ENCODE measurements around the gene SNUPN.
A peak's percentile ranks its signal among the peaks of the same experiment; 100 is the strongest.

The SNUPN gene

DNA sequence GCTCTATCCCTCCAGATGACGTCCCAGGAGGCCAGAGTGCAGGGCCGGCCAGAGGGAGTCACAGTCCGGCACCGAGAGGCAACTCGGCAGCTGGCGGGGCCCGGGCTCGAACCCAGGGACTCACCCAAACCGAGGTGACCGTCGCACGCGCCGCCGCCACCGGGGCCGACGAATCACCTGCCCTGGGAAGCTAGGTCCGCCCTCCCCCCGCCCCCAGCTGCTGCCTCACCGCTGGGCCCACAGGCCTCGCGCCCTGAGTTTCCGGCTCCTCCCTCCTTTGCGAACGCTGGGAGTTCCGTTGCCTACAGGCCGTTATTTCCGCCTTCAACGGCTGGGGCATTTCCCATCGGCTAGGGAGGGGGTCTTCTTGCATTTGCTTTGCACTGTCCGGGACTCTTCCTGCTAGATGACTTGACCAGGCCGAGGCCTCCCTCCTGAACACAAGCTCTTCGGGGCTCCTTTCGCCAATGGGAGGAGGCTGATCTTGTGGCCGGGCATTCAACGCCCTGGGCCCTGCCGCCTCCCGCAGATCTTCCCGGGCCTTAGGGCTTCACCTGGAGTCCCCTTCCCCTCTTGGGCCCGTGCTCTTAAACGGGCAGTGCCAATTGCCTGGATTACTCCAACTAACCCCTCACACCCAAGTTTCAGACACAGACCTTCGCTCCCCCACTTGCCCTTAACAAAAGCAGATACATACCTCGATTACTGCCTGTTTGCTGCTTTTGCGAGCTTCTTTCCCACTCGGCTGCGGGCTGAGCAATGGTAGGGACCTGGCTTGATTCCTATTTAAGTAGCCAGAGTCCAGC lies at the start of gene SNUPN:
SNUPN (minus strand) TSS at position 184 of the 806 bp plus-strand sequence. CDS start 4,674 bp downstream, outside the sequence.
- peak; percentile 95 for DNase-seq

GRCh38 chr15:75674366-75674765 lies 48.8 kb upstream of the SNUPN start:
- no peak for DNase-seq

- no peak for DNase-seq
Measured at GRCh38 chr15:75673426-75674235, 48.1 kb upstream of the SNUPN start.

- no peak for DNase-seq
Measured at GRCh38 chr15:75672646-75673425, 47.3 kb upstream of the SNUPN start.

- no peak for DNase-seq
Measured at GRCh38 chr15:75671730-75672602, 46.4 kb upstream of the SNUPN start.

DNA sequence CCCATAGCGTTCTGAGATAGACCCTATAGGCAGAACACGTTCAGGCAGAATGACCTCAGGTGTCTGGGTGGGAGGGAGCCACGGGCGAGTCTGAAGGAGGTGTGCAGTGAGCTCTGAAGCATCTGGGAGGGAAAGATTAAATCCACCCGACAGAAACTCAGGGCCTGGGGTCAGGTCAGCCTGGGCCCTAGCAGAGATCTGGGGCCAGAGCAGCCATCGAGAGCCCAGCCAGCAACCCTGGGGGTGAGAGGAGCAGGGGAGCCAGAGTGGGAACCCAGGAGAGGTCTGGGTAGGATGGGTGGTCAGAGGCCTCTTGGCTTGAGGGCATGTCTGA lies 44.3 kb upstream of the SNUPN start:
- DNase-seq: no peak

- DNase-seq: no peak
Measured at GRCh38 chr15:75669191-75669878, 43.8 kb upstream of the SNUPN start.

DNA sequence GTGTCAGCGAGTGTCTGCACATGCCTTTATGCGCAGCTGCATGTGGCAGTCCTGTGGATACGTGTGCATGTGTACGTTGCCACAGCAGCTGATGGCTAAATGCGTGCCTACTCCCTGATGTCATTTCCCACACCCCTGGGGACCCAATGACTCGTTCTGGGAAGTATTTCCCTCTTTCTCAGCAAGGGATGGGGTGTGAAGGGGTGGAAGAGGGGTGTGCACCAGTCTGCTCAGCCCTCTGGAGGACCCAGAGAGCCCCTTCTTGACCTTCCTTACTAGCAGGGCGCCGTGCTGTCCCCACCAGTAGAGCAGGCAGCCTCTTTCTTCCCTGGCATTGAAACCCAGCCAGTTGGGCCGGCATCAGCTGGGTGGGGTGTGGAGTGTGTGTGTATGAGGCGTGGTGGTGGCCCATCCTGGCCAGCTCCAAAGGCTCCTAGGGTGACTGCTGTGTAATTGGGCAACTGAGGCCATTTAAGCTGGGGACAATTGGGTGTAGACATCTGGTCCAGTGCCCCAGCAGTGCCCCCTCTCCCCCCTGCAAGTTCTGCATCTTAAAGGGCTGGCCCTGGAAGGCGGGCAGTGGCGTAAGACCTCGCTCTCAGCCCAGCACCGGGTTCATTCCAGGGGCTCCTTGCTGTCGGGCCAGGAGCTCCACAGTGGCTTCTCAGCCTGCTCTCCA lies 41.4 kb upstream of the SNUPN start:
- DNase-seq: no peak

DNA sequence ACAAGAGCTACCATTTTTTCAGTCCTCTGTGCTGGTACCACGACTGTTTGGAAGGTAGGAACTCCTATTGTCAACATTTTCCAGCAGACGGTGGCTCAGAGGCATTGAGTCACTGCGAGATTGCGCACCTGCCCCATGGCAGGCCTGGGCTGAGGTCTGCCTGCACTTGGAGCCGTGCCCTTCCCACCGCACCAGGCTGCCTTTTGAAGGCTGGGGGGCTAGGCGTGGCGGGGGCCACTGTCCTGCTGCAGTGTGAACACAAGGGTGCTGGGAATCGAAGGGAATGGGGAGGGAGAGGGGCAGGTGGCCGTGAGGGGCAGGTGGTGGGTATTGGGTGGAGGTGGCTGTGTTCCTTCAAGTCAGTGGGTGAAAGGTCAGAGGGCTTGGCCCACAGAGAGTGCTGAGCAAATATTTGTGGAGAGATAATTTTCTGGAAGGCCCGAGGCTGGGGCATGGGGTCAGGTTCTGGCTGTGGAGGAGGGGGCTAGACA lies 38.5 kb upstream of the SNUPN start:
- no peak for DNase-seq

DNA sequence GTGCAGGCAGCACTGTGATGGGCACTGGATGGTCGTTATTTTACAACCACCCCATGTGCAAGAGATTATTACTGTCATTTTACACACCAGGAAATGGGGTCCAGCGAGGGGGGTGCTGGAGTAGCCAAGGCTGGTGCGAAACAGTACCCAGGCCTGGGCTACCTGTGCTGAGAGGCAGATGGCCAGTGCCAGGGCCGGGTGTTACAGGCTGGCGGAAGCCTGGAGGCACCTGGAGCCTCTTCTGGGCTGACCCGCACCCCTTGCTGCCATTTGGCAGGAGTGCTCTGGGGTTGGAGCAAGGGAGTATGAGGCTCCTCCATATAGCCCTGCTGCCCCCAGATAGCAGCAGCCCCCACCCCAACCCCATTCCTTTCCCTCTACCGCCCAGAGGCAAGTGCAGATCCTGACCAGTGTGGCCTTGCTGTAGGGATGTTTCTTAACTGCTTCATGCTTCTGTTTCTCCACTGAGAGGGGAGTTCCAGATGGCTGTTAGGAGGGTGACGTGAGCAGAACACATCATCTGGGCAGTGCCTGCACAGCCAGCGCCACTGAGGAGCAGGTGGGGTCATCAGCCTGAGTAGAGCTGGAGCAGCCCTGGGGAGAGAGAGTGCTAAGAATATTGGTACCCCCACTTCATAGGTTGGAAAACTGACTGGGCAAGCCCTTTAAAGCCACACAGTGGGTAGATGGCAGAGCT lies 37.4 kb upstream of the SNUPN start:
- DNase-seq: no peak

DNA sequence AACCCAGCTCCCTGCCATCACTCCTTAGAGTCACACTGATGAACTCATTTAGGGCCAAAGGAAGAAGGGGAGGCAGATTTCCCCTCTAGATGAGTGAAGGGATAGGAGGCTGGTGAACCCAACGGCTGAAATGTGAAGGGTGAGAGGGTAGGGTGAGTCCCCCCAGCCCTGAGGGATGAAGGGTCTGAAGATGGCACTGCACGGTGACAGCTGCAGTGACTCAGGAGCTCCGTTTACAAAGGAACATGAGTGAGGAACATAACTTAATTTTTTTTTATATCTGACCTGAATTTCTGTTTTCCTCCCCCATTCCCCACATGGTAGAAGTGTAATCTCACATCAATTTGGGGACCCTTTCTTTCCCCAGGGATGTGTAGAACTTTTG lies 36.2 kb upstream of the SNUPN start:
- no peak for DNase-seq

DNA sequence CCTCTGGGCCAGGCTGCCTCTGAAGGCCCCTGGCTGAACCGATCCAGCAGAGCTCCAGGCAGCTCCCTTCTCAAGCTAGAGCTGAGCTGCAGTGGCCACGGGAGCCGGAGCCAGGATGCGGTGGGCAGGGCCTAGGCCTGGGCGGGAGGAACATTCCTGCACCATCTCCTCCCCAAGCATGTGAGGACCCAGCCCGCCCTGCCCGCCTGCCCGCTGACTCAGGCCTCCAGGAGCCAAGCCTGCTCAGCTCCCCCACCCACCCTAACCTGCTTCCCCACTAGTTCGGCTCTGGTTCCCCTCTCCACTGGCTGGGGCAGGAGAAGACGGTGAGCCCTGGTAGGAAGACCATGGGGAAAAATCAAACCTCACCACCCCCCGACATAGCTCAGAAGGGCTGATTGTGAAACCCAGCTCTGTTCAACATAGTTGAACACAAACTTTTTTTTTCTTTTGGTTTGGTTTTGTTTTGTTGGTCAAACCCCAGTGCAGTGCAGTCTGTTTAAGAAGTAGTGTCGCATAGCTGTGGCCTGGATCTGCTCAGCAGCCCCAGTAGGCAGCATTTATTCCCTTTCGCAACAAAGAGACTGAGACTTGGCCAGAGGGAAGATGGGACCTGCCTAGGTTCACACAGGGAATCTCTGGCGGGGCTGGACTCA lies 35.7 kb upstream of the SNUPN start:
- DNase-seq: no peak

DNA sequence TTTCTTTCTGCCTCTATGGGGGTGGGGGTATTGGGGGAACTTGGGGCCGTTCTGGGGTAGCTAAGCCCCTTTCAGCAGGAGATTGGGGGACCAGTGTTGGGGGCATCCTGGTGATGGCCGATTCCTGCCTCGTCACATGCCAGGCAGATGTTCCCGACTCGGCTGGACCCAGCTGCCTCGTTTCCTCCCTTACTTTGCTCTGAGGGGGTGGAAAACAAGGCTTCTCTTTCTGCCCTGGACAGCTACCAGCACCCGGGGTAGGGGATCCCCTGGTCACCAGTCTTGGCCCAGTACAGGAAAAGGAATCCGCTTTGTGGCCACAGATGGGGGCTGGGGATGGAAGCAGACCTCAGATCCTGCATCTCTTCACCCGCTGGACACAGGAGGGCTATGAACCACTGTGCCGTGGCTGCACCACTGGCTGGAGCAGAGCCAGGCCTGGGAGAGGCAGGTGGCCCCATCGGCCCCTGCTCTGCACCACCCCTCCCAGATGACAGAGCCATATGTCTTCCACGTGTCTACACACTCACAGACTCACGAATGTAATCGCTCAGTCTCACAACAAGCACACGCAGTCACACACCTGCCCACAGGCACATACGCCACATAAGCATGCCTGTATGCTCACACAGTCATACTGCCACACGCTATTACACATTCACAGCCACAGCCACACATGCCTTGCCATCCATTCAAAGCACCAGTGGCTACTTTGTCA lies 34.6 kb upstream of the SNUPN start:
- no peak for DNase-seq

DNA sequence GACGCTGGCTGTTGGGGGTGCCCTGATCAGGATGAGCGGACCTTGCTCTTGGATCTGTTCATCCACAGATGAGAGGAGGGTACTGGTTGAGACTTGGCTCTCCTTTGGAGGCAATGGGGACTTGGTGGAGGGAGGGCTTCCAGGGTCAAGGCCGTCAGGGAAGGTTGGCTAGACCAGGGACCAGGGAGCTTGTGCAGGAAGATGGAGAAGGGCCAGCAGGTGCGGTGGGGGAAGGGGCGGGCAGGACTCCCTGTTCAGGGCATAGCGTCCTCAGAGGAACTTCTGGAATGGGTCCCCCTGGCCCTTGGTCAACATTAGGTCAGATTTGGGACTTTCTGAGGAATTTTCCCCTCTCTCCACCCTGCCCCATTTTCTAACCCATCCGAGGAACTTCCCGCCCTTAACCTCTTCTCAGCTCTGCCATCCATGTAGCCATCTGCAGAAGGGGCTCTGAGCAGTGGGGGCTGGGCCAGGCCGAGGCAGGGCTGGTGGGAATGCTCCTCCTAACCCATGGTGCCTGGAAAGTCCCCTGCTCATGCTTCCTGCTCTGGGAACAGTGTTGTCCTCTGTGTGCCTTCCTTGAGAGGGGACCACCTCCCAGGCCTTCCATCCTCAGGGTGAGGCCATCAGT lies 33.7 kb upstream of the SNUPN start:
- no peak for DNase-seq

GRCh38 chr15:75656813-75657212 lies 31.3 kb upstream of the SNUPN start:
- DNase-seq: no peak

- no peak for DNase-seq
Measured at GRCh38 chr15:75656331-75656730, 30.8 kb upstream of the SNUPN start.

- no peak for DNase-seq
Measured at GRCh38 chr15:75655931-75656330, 30.4 kb upstream of the SNUPN start.

GRCh38 chr15:75654201-75654907 lies 28.8 kb upstream of the SNUPN start:
- no peak for DNase-seq

Measured in stimulated activated CD4-positive, alpha-beta T cell treated with anti-CD3 and anti-CD28 coated beads, Interleukin-2, amount 100 ng/mL, for 24 hours (primary cell).